Vagina (tissue), 2 donors: Measurements from ENCODE around the gene KNDC1.
A peak's percentile ranks its signal among the peaks of the same experiment; 100 is the strongest.

Experiments used
- CTCF ChIP-seq, 3 experiments: fragments of 450-650 bp in 2 of 3; fragments of 200-600 bp in 1 of 3; sonication (generic) in 1 of 3; IDR thresholded peaks; one replicate each; pipeline ENCODE4 v1.5.1; 2017 to 2019; ENCODE audit warnings: antibody characterized with exemption in 3 of 3, mild to moderate bottlenecking in 2 of 3, moderate library complexity in 2 of 3
- POLR2A ChIP-seq, 2 donors: fragments of 450-650 bp; IDR thresholded peaks; one replicate each; pipeline ENCODE4 v1.6.1; 2017; ENCODE audit warnings: antibody characterized with exemption in 2 of 2, mild to moderate bottlenecking in 2 of 2, moderate library complexity in 2 of 2
- POLR2AphosphoS5 ChIP-seq, 2 donors: sonication (generic); formaldehyde crosslinking; IDR thresholded peaks; one replicate each; pipeline ENCODE4 v1.9.0; 2017; ENCODE audit warnings: antibody characterized with exemption in 2 of 2, mild to moderate bottlenecking in 2 of 2, low read depth in 1 of 2; ENCODE audit not compliant: insufficient read depth in 1 of 2

GRCh38 chr10:133257489-133258065 lies 97.6 kb downstream of the KNDC1 start:
- TF ChIP-seq POLR2A (IDR thresholded peaks at IDR 0.05) (no peak), CTCF (IDR thresholded peaks at IDR 0.05) (peak in 1 of 3 experiments; percentile 10), POLR2AphosphoS5 (IDR thresholded peaks at IDR 0.05; ENCODE audit: insufficient read depth in 1 of 2, low read depth in 1 of 2) (peak in 1 of 2 donors; percentile 47)
